H1 (cell line): ENCODE measurements around the gene FOXN3.

ENCODE experiments used
- CTCF ChIP-seq, 3 experiments: IDR thresholded peaks; 1 replicate in 2 of 3; 2 replicates in 1 of 3; pipeline versions ENCODE4 v1.5.1 to v1.6.1; 2011; ENCODE audit warnings: low read length in 3 of 3, mild to moderate bottlenecking in 3 of 3, inconsistent platforms in 2 of 3, low read depth in 1 of 3, moderate library complexity in 1 of 3; ENCODE audit not compliant: insufficient read depth in 1 of 3; ENCODE audit errors: control extremely low read depth in 1 of 3
- EZH2 ChIP-seq: fragments of 200-600 bp; sonication (generic); IDR thresholded peaks from 2 replicates; pipeline ENCODE4 v1.7.1; 2012; ENCODE audit warnings: low read depth, mild to moderate bottlenecking, moderate library complexity, low read length, inconsistent platforms; ENCODE audit not compliant: severe bottlenecking
- GABPA ChIP-seq: IDR thresholded peaks from 2 replicates; pipeline ENCODE4 v1.6.1; 2011; ENCODE audit warnings: mild to moderate bottlenecking, low read length, moderate library complexity, borderline replicate concordance; ENCODE audit not compliant: insufficient read depth
- KDM1A ChIP-seq: fragments of 200-600, 300-600 bp; sonication (generic); IDR thresholded peaks from 2 replicates; pipeline ENCODE4 v1.7.1; 2016; ENCODE audit warnings: mild to moderate bottlenecking, low read length, borderline replicate concordance
- TAF1 ChIP-seq: IDR thresholded peaks from 2 replicates; pipeline ENCODE4 v1.6.1; 2011; ENCODE audit warnings: mild to moderate bottlenecking, low read depth, low read length

DNA sequence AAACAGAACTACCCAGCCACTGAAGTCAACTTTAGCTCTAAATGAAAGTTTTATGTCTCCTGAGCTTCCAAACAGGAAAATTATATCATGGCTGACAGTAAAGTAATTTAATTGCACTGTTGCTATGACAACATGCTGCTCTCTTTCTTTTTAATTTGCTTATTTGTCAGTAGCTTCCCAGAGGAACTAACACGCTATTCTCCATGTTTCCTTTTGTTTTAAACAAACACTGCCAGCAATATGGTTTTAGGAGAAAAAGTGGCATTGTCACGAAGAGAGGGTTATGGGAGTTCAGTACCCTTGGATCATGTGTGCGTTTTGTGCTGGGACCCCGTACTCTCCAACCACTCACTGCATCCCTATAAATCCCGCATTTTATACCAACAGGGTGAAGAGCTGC is 1.9 kb downstream of the FOXN3 start:
- TF ChIP-seq EZH2 (no peak), TAF1 (no peak), KDM1A (no peak), GABPA (no peak), CTCF (IDR thresholded peaks at IDR 0.05; ENCODE audit: control extremely low read depth in 1 of 3, insufficient read depth in 1 of 3, low read depth in 1 of 3, low read length in 3 of 3) (no peak)
